Transverse colon (tissue), 4 donors: ENCODE data around the gene BTRC. TPM values are rescaled to one million over a fixed set of nuclear protein-coding genes. Genes with fewer than 3 reads are reported as not detected.

Experiments
- DNase-seq: peaks from one replicate; pipeline ENCODE4 v3.0.0-alpha.2; 2019
- H3K27ac ChIP-seq, 4 donors: fragments of 200-600 bp; sonication (generic); 2 replicates each; pipeline ENCODE4 v1.5.1; 2016 to 2018; ENCODE audit warnings: inconsistent platforms in 4 of 4
- H3K27me3 ChIP-seq: fragments of 200-600 bp; sonication (generic); 2 replicates; pipeline ENCODE4 v1.5.1; 2017; ENCODE audit warnings: inconsistent platforms
- H3K36me3 ChIP-seq, 4 donors: fragments of 200-600 bp; sonication (generic); 2 replicates each; pipeline ENCODE4 v1.5.1; 2017 to 2019; ENCODE audit warnings: inconsistent platforms in 4 of 4
- H3K4me1 ChIP-seq, 4 donors: fragments of 200-600 bp; sonication (generic); 2 replicates each; pipeline ENCODE4 v1.5.1; 2017 to 2020; ENCODE audit warnings: inconsistent platforms in 4 of 4
- H3K4me3 ChIP-seq, 4 donors: fragments of 200-600 bp; sonication (generic); 1 replicate in 1 of 4; 2 replicates in 3 of 4; pipeline versions ENCODE4 v1.5.1 to v1.6.1; 2017 to 2019; ENCODE audit warnings: inconsistent platforms in 4 of 4
- H3K9me3 ChIP-seq, 2 donors: fragments of 200-600 bp; sonication (generic); 2 replicates each; pipeline ENCODE4 v1.5.1; 2017 to 2019; ENCODE audit warnings: inconsistent platforms in 2 of 2
- EP300 ChIP-seq: sonication (generic); formaldehyde crosslinking; IDR thresholded peaks from one replicate; pipeline ENCODE4 v1.6.1; 2017; ENCODE audit warnings: antibody characterized with exemption, low read depth
- POLR2A ChIP-seq: fragments of 450-650 bp; IDR thresholded peaks from one replicate; pipeline ENCODE4 v1.6.1; 2016; ENCODE audit warnings: antibody characterized with exemption, mild to moderate bottlenecking, moderate library complexity
- POLR2AphosphoS5 ChIP-seq, 3 donors: sonication (generic); formaldehyde crosslinking; IDR thresholded peaks; one replicate each; pipeline ENCODE4 v1.6.1; 2016; ENCODE audit warnings: antibody characterized with exemption in 3 of 3
- WGBS, 2 donors: methylation state at CpG; one replicate each; pipeline ENCODE4 v1.1.5; 2018; ENCODE audit warnings: low coverage in 1 of 2; 5-methylcytosine and 5-hydroxymethylcytosine counted together
- in situ Hi-C, 4 donors: fragments of 200-750 bp; cut with MboI; loops; one replicate each; pipeline versions ENCODE4 v1.15.0 to v1.15.1; 2017; ENCODE audit warnings: low sequenced_read_pairs in 3 of 4, low pct_ligation_motif_present in 1 of 4, low pct_unique_long_range_greater_than_20kb in 1 of 4
- intact Hi-C: fragments of 100-400 bp; cut with DNase I; formaldehyde crosslinking; loops from one replicate; pipeline ENCODE4 v1.15.1; 2023; ENCODE audit warnings: low total_unique reads
- total RNA-seq, 4 donors: library from RNA; depleted of rRNA; stranded (reverse); fragments of >200 nt; gene quantifications; one replicate each; pipeline ENCODE4 v1.1.0, GENCODE V29; 2016
- TF ChIP-seq, protein P1 (sequence below), 5 experiments: fragments of 200-600 bp in 3 of 5; fragments of 450-650 bp in 2 of 5; sonication (generic) in 3 of 5; IDR thresholded peaks; 1 replicate in 2 of 5; 2 replicates in 3 of 5; pipeline ENCODE4 v1.5.1; 2016 to 2017; ENCODE audit warnings: antibody characterized with exemption in 5 of 5, inconsistent platforms in 3 of 5, mild to moderate bottlenecking in 2 of 5, moderate library complexity in 1 of 5

The BTRC gene
- total RNA-seq, 4 donors from 2014 or later = 8.6 to 195 (median 32.0) TPM

DNA sequence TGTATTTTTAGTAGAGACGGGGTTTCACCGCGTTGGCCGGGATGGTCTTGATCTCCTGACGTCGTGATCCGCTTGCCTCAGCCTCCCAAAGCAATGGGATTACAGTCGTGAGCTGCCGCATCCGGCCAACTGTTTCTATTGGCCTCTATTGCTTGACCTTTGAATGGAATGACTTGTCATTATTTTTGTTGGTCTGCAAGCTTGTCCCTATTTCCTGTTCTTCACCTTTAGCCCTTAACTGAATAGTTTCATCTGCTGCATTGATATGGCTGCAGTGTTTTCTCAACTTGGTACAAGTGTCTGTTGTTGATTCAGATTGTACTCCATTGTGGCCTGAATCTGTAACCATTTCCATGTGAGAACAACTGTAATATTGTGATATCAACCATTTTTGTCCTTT lies 128.6 kb downstream of the BTRC start:
- no peaks in the 10 kb centered on the region for H3K9me3 ChIP-seq
- WGBS, 2 donors = 96 to 100% methylated on average over 3 to 10 of the region's 10 CpGs
- no peak overlapping the region for H3K4me3 ChIP-seq
- peaks cover 0 to 6% (median 0%) of the 10 kb centered on the region in 4 donors for H3K36me3 ChIP-seq
- H3K27ac ChIP-seq = no peak overlapping the region
- no peaks in the 10 kb centered on the region for H3K27me3 ChIP-seq
- no peak for TF ChIP-seq POLR2A
- TF ChIP-seq, protein P1, sequence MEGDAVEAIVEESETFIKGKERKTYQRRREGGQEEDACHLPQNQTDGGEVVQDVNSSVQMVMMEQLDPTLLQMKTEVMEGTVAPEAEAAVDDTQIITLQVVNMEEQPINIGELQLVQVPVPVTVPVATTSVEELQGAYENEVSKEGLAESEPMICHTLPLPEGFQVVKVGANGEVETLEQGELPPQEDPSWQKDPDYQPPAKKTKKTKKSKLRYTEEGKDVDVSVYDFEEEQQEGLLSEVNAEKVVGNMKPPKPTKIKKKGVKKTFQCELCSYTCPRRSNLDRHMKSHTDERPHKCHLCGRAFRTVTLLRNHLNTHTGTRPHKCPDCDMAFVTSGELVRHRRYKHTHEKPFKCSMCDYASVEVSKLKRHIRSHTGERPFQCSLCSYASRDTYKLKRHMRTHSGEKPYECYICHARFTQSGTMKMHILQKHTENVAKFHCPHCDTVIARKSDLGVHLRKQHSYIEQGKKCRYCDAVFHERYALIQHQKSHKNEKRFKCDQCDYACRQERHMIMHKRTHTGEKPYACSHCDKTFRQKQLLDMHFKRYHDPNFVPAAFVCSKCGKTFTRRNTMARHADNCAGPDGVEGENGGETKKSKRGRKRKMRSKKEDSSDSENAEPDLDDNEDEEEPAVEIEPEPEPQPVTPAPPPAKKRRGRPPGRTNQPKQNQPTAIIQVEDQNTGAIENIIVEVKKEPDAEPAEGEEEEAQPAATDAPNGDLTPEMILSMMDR (IDR thresholded peaks at IDR 0.05) = no peak
- TF ChIP-seq POLR2AphosphoS5 (IDR thresholded peaks at IDR 0.05) = no peak
- no peak for TF ChIP-seq EP300
- DNase-seq = no peak
- intact Hi-C loops (no loop called here), in situ Hi-C loops (no loop called here)
- no peaks in the 10 kb centered on the region for H3K4me1 ChIP-seq

DNA sequence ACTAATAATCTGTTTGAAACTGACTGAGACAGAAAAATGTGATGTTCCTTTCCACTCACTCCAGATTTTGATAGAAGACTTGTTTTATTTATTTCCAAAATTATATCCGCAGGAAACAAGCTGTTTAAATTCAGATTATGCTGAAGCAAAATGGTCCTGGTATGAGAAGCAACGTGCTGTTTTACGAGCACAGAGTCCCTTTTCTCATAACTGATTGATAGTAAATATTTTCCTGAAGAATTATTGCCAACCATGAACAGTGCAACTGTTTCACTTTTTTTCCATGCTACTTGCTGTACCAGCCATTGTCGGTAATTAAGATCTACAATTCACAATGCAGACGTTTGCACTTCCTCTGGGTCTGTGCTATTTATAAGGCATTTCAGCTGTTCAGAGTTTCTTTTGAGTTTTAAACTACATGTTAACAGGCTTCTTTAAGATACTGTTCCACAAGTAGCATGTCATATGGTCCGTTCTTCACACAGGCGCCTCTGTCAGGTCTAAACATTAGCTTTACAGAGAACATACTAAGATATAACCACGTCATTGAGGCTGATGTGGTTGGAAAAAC lies 130.3 kb downstream of the BTRC start:
- Histone ChIP-seq H3K27ac (no peak overlapping the region), H3K36me3 (peaks cover 0 to 6% (median 0%) of the 10 kb centered on the region in 4 donors), H3K4me3 (no peak overlapping the region), H3K4me1 (no peaks in the 10 kb centered on the region), H3K27me3 (no peaks in the 10 kb centered on the region), H3K9me3 (no peaks in the 10 kb centered on the region)
- DNase-seq = no peak
- intact Hi-C loops (no loop called here), in situ Hi-C loops (no loop called here)
- TF ChIP-seq, protein P1 (IDR thresholded peaks at IDR 0.05) = no peak
- TF ChIP-seq POLR2AphosphoS5 (IDR thresholded peaks at IDR 0.05) (no peak), EP300 (no peak)
- WGBS, 2 donors = 83 to 88% methylated on average over 8 of the region's 8 CpGs

DNA sequence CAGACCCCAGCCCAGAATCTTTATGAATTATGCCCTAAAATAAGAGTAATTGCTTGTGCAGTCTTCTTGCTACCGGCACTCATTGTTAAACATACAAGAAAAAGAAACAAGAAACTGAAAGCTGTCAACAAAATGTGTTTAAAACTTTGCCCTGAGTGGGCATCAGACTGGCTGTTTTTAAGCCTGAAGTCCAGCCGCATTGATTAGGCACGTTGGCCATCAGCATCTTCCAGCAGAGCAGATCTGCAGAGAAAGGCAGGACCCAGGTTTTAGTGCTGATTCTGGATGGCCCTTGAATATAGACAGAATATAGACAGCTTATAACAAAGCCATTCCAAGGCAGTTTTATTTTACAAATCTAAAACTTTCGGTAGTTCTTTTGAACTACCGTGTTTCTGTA lies 131.2 kb downstream of the BTRC start:
- WGBS, 2 donors = 87 to 89% methylated on average over 3 to 5 of the region's 5 CpGs
- DNase-seq = no peak
- in situ Hi-C loops = no loop called here
- peaks cover 0 to 2% (median 0%) of the 10 kb centered on the region in 4 donors for H3K36me3 ChIP-seq
- H3K27me3 ChIP-seq = no peaks in the 10 kb centered on the region
- no peak overlapping the region for H3K27ac ChIP-seq
- no peaks in the 10 kb centered on the region for H3K9me3 ChIP-seq
- no peaks in the 10 kb centered on the region for H3K4me1 ChIP-seq
- H3K4me3 ChIP-seq = no peak overlapping the region
- TF ChIP-seq EP300 (no peak), POLR2AphosphoS5 (IDR thresholded peaks at IDR 0.05) (no peak), POLR2A (no peak)
- TF ChIP-seq, protein P1 (IDR thresholded peaks at IDR 0.05) = no peak
- intact Hi-C loops = no loop called here

DNA sequence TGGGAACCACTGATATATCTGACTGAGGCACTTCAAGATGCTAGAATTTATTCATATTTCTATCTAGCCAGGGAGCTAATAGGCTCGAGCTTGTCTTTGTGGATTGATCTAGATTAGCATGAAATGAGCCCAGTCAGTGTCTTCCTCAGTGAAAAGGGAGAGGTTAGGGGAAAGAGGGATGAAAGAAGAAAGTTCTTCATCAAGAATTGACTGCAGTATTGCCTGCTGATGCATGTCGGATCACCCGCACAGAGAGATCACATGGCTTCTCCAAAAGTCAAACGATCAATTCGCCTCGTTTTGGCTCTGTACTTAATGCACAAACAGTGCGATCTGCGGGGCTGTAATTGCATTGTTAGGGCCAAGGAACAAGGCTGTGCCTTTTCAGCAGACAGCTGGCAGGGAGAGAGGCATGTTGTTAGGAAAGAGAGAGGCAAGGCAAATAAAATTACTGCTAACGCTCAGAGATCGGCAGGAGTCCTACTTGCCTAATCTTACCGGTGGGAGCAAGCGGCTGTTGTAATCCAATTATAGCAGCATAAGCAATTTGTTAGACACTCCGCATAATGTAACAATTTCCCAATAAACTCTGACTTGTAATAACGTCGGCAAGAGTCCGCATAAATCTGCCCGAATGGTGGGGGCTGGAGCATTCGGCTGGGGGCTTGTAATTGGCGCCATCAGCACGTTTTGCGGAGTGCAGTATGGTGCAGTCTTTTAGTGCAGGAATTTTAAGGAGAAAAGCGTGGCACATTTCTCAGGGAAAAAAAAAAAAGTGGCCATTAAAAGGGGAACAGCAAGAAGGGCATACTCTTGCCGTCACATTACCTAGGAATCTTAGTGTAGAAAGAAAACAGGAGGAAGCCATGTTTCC lies 132.0 kb downstream of the BTRC start:
- in situ Hi-C loops (no loop called here), intact Hi-C loops (no loop called here)
- Histone ChIP-seq H3K4me1 (no peaks in the 10 kb centered on the region), H3K9me3 (no peaks in the 10 kb centered on the region), H3K4me3 (no peak overlapping the region), H3K27me3 (no peaks in the 10 kb centered on the region), H3K27ac (no peak overlapping the region), H3K36me3 (no peaks in the 10 kb centered on the region)
- WGBS, 2 donors = 63 to 82% methylated on average over 13 to 23 of the region's 23 CpGs
- peak; percentile 9 for DNase-seq
- TF ChIP-seq POLR2AphosphoS5 (IDR thresholded peaks at IDR 0.05) (no peak), EP300 (no peak), POLR2A (no peak)
- TF ChIP-seq, protein P1 (IDR thresholded peaks at IDR 0.05) = no peak
